Endothelial cell of coronary artery (primary cell): Measurements from ENCODE around the gene VSIR. TPM values are rescaled to one million over a fixed set of nuclear protein-coding genes. Genes with fewer than 3 reads are reported as not detected.

Source experiments
- total RNA-seq: library from RNA; depleted of rRNA; stranded (reverse); fragments of >200 nt; gene quantifications from 2 replicates; pipeline ENCODE4 v1.2.3, GENCODE V29; 2014

Gene VSIR
- 8.3 and 16.3 TPM in 2 replicates for total RNA-seq

GRCh38 chr10:71773221-71773971 is at the start of gene VSIR:
Gene VSIR (minus strand): TSS chr10:71773520. CDS start chr10:71773439, 81 bp downstream.

GRCh38 chr10:71719464-71720201 is 53.7 kb downstream of the VSIR start, which contains the start of gene C10orf105:
Gene C10orf105 (minus strand): TSS chr10:71719778. CDS start chr10:71716337, 3,441 bp downstream.

Other genes starting within 250 kb of the VSIR start
- not detected in 2 replicates for gene C10orf105, start 53.7 kb downstream of the VSIR start, total RNA-seq
- 610 and 907 TPM in 2 replicates for gene PSAP, start 77.7 kb upstream of the VSIR start, total RNA-seq
- gene CHST3, start 190.9 kb upstream of the VSIR start, total RNA-seq, result 10.0 and 16.8 TPM in 2 replicates